Measurements from ENCODE around the gene KNDC1.

The KNDC1 gene

DNA sequence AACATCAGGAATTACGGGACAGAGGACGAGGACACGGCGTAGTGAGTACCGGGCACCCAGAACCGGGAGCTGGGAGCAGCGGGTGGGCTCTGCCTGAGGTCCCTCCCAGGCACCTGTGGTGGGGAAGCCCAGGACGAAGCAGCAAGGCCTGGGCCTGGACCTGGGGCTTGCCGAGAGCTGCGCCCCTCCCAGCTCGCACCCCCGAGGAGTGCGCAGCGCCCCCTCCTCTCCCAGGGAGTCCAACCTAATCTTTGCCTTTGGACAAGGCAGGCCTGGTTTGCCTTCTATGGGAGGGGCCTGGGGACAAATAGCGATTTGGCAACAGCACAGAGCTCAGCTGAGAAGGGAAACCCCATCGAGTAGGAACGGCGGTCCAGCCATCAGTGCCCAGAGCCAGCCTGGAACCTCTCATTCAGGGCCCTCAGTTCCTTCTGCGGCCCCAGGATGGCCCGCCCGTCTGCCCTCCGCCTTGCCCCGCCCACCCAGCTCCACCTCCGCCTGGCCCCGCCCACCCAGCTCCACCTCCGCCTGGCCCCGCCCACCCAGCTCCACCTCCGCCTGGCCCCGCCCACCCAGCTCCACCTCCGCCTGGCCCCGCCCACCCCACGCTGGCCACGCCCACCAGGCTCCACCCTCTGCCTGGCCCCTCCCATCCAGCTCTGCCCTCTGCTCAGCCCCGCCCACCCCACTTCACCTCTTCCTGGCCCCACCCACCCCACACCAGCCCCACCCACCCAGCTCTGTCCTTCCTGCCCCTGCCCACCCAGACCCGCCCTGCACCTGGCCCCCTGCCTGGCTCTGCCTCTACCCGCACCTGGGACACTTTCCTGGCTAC is 32.5 kb upstream of the KNDC1 start:
- peak; percentile 58 for DNase-seq (ENCODE audit: low spot score)
- TF ChIP-seq, protein P1, sequence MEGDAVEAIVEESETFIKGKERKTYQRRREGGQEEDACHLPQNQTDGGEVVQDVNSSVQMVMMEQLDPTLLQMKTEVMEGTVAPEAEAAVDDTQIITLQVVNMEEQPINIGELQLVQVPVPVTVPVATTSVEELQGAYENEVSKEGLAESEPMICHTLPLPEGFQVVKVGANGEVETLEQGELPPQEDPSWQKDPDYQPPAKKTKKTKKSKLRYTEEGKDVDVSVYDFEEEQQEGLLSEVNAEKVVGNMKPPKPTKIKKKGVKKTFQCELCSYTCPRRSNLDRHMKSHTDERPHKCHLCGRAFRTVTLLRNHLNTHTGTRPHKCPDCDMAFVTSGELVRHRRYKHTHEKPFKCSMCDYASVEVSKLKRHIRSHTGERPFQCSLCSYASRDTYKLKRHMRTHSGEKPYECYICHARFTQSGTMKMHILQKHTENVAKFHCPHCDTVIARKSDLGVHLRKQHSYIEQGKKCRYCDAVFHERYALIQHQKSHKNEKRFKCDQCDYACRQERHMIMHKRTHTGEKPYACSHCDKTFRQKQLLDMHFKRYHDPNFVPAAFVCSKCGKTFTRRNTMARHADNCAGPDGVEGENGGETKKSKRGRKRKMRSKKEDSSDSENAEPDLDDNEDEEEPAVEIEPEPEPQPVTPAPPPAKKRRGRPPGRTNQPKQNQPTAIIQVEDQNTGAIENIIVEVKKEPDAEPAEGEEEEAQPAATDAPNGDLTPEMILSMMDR (IDR thresholded peaks at IDR 0.05; ENCODE audit: extremely low read depth, missing control alignments), result no peak

DNA sequence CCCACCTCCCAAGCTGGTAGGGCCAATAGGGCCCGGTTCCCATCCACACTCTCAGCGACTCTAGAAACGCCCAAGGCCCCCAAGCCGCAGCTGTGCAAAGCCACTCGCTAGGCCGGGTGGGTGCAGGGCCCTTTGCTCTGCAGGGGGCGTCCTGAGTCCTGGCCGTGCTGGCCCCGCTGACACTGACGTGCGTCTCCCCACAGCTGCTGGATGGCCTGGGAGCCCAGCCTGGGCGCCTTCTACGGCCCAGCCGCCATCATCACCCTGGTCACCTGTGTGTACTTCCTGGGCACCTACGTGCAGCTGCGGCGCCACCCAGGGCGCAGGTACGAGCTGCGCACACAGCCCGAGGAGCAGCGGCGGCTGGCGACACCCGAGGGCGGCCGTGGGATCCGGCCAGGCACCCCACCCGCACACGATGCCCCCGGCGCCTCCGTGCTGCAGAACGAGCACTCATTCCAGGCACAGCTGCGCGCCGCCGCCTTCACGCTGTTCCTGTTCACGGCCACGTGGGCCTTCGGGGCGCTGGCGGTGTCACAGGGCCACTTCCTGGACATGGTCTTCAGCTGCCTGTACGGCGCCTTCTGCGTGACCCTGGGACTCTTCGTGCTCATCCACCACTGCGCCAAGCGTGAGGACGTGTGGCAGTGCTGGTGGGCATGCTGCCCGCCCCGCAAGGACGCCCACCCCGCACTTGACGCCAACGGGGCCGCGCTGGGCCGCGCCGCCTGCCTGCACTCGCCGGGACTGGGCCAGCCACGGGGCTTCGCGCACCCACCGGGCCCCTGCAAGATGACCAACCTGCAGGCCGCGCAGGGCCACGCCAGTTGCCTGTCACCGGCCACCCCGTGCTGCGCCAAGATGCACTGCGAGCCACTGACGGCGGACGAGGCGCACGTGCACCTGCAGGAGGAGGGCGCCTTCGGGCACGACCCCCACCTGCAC is 31.6 kb upstream of the KNDC1 start:
- TF ChIP-seq, protein P1 (IDR thresholded peaks at IDR 0.05; ENCODE audit: extremely low read depth, missing control alignments), result no peak
- no peak for DNase-seq (ENCODE audit: low spot score)

DNA sequence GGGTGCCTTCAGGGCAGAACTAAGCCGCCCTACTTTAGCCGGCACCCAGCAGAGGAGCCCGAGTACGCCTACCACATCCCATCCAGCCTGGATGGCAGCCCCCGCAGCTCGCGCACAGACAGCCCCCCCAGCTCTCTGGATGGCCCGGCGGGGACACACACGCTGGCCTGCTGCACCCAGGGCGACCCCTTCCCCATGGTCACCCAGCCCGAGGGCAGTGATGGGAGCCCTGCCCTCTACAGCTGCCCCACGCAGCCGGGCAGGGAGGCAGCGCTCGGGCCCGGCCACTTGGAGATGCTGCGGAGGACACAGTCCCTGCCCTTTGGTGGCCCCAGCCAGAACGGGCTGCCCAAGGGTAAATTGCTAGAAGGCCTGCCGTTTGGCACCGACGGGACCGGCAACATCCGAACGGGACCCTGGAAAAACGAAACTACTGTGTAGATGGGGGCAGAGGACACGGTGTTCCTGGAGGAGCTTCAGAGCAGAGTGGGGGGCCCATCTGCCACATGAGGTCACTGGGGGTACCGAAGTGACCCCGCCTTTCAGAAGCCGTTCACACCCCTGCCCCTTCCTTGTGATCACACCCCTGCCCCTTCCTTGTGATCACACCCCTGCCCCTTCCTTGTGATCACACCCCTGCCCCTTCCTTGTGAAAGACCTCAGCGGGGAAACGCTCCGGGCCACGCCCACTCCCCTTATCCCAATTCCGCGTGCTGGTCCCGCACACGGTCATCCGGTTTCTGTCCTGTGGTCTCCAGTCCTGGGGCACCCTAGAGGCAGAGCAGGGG is 30.8 kb upstream of the KNDC1 start:
- DNase-seq (ENCODE audit: low spot score), result no peak
- TF ChIP-seq, protein P1 (IDR thresholded peaks at IDR 0.05; ENCODE audit: extremely low read depth, missing control alignments), result no peak

- TF ChIP-seq, protein P1 (IDR thresholded peaks at IDR 0.05; ENCODE audit: extremely low read depth, missing control alignments), result no peak
- DNase-seq (ENCODE audit: low spot score), result no peak
Observed at GRCh38 chr10:133129859-133130495, 30.0 kb upstream of the KNDC1 start.

- TF ChIP-seq, protein P1 (IDR thresholded peaks at IDR 0.05; ENCODE audit: extremely low read depth, missing control alignments), result no peak
- no peak for DNase-seq (ENCODE audit: low spot score)
Observed at GRCh38 chr10:133130602-133131001, 29.4 kb upstream of the KNDC1 start.

GRCh38 chr10:133131053-133131452 is 29.0 kb upstream of the KNDC1 start:
- no peak for DNase-seq (ENCODE audit: low spot score)
- TF ChIP-seq, protein P1 (IDR thresholded peaks at IDR 0.05; ENCODE audit: extremely low read depth, missing control alignments), result no peak
